Activated CD4-positive, alpha-beta T cell treated with anti-CD3 and anti-CD28 coated beads, Interleukin-2, amount 50 U/mL, for 1 hour (primary cell): ENCODE measurements around the gene RBL1.

Source experiments
- DNase-seq: peaks from one replicate; pipeline ENCODE4 v3.0.0-alpha.2; 2020

Gene RBL1

GRCh38 chr20:36950414-36951197 is 145.2 kb downstream of the RBL1 start:
- DNase-seq: no peak
